Stimulated activated CD4-positive, alpha-beta T cell treated with anti-CD3 and anti-CD28 coated beads, Interleukin-2, amount 100 ng/mL, for 24 hours (primary cell): ENCODE results near the gene ATP2A2.
"Not testable (repeated sequence)": the region's sequence is repeated elsewhere in the genome, so short reads cannot be mapped to it uniquely, and the experiment has no call there.

Source experiments
- DNase-seq, 2 donors: peaks; one replicate each; pipeline ENCODE4 v3.0.0-alpha.2; 2020

The ATP2A2 gene

GRCh38 chr12:110301065-110301806, 20.2 kb downstream of the ATP2A2 start:
- DNase-seq: no peak

DNA sequence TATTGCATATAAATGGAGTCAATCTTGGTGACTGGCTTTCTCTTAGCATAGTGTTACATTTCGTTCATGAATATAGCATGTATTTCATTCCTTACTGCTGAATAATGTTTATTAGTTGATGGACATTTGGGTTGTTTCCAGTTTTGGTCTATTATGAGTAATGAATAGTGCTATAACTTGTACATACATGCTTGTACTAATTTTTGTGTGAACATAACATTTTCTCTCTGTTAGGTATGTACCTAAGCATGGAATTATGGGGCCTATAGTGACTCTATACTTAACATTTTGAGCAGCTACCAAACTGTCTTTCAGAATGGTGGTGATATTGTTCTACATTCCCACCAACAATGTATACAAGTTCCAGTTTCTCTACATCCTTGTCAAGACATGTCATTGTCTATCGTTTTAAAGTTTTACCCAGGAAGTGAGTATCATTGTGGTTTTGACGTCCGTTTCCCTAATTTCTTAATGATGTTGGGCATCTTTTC, 23.1 kb downstream of the ATP2A2 start:
- no peak for DNase-seq

- DNase-seq: no peak
Measured at GRCh38 chr12:110307372-110307771, 26.3 kb downstream of the ATP2A2 start.

DNA sequence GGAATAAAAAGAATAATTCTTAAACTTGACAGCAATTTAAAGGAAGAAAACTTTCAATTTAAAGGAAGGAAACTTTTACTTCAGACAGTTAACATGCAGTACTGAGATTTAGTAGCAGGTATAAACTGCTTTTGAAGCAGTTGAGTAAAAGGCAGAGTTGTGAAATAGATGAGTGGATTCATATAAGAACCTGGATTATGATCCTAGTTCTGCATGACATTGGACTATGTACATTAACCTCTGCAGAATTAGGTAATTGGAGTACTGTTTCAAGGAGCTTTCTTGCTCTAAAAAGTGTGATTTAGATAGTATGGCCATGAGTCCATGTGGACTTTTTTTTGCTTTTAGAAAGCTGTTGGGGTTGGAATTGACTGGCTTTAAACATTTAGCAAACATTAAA, 29.7 kb downstream of the ATP2A2 start:
- DNase-seq: no peak

- DNase-seq: no peak
Measured at GRCh38 chr12:110311903-110312302, 30.9 kb downstream of the ATP2A2 start.

DNA sequence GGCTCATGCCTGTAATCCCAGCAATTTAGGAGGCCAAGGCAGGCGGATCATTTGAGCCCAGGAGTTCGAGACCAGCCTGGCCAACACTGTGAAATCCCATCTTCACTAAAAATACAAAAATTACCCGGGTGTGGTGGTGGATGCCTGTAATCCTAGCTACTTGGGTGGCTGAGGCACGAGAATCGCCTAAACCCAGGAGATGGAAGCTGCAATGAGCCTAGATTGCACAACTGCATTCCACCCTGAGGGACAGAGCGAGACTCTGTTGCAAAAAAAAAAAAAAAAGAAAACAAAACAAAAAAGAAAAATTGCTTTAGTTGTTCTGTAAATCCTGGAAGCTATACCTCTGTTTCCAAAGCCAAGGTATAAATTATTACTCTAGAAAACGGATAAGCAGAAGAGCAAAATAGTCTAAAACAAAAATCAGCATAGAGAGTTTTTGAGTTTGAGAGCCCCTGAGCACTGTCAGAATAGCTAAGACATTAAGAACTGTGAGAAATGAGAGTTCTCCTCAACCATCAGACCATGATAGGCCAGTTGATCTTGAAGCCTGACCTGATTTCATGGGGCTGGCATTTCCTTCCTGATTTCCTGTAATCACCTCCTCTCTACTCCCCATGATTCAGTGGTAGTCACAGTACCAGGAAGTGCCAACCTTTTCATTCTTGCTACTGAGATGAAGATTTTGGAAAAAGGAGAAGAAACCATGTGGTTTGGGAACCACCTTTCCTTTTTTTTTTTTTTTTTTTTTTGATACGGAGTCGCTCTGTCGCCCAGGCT, 31.7 kb downstream of the ATP2A2 start:
- DNase-seq: no peak

GRCh38 chr12:110314308-110314707, 33.3 kb downstream of the ATP2A2 start:
- DNase-seq: no peak

DNA sequence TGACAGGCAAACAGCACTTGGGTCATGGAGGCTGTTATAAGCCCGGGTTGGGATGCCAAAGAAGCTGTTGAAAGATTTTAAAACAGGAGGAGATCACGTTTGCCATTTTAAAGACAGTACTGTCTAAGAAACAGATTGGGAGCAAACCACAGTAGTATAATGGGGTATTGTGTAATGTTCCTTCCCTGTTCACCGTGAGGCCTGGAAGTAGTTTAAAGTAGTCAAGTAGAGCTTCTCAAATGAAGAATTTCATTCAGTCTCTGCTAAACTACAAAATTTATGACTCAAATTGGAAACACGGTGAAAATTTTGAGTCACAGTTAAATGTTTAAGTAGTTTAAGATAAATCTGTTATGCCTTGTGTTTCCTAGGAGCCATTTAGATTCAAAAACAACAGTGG, 35.8 kb downstream of the ATP2A2 start:
- DNase-seq: no peak

- no peak for DNase-seq
Measured at GRCh38 chr12:110317911-110318310, 36.9 kb downstream of the ATP2A2 start.

GRCh38 chr12:110320550-110320949, 39.5 kb downstream of the ATP2A2 start:
- no peak for DNase-seq

DNA sequence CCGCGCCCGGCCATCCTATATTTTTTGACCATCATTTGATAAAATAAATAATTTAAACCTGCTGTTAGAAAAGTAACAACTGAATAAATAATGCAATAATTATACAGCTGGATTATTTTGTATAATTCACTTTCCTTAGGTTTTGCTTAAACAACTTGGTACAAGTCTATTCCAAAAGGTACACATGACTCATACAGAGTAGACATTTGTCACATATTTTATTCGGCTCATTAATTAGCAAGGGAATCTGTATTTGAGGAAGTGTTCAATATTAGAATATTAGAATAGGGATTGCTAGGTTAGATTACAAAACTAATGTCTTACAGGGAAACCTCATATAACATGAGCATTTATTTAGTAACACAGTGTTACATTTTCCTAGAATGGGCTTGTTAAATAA, 48.7 kb downstream of the ATP2A2 start:
- no peak for DNase-seq

- DNase-seq: no peak
Measured at GRCh38 chr12:110330124-110330523, 49.1 kb downstream of the ATP2A2 start.

GRCh38 chr12:110330544-110330943, 49.5 kb downstream of the ATP2A2 start:
- no peak for DNase-seq

GRCh38 chr12:110333201-110333600, 52.2 kb downstream of the ATP2A2 start:
- no peak for DNase-seq

GRCh38 chr12:110335481-110336045, 54.5 kb downstream of the ATP2A2 start:
- DNase-seq: no peak

DNA sequence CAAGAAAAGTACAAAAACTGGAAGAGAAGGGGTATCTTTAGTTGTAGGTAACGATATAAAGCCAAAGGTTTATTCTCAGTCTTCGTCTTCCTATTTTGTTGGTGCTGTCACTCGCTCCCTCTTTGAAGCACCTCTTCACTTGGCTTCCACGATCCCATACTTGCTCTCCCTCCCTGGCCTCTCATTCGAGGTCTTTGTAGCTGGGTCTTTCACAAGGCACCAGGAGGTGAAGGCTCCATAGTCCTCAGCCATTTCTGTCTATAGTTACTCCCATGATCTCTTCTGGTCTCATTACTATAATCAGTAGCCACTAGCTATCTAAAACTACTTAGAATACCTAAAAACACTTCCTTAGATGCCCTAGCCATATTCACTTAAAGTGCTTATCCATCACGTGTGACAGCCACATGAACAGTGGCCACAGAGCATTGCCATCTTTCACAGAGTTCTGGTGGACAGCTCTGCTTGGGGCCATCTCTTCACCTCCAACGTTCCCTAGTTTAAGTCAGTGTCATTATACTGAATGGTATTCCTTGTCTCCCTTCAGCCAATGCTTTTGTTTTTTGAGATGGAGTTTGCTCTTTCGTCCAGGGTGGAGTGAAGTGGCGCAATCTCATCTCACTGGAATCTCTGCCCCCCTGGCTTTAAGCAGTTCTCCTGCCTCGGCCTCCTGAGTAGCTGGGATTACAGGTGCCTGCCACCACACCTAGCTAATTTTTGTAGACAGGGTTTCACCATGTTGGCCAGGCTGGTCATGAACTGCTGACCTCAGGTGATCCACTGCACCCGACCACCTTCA, 57.1 kb downstream of the ATP2A2 start:
- no peak for DNase-seq

DNA sequence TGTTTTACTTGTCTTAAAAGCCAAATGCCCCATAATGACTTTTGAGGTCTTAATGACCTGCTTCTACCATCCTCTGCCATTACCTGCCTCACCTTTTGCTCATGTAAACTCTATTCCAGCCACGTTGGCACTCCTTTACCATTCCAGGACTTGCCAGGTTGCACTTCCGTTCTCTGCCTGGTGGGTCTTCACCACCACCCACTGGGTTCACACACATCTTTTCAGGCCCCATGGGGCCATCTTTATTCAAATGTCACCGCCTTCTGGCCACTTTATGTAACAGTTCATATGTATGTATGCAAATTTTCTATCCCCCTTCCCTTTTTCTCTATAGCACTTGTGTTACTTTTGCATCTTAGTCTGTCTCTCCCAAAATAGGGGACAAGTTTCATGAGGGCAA, 57.7 kb downstream of the ATP2A2 start:
- DNase-seq: no peak

GRCh38 chr12:110339184-110339952, 58.3 kb downstream of the ATP2A2 start:
- DNase-seq: no peak

- not testable (repeated sequence) for DNase-seq
Measured at GRCh38 chr12:110340261-110340660, 59.2 kb downstream of the ATP2A2 start.

DNA sequence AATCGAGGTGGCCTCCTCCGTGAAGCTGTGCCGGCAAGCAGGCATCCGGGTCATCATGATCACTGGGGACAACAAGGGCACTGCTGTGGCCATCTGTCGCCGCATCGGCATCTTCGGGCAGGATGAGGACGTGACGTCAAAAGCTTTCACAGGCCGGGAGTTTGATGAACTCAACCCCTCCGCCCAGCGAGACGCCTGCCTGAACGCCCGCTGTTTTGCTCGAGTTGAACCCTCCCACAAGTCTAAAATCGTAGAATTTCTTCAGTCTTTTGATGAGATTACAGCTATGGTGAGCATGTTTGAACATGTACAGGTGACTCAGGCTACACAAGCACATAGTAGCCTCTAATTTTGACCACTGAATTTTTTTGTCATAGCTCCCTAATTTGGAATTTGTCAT, 59.7 kb downstream of the ATP2A2 start:
- DNase-seq: no peak

- DNase-seq: no peak
Measured at GRCh38 chr12:110342157-110342556, 61.1 kb downstream of the ATP2A2 start.

DNA sequence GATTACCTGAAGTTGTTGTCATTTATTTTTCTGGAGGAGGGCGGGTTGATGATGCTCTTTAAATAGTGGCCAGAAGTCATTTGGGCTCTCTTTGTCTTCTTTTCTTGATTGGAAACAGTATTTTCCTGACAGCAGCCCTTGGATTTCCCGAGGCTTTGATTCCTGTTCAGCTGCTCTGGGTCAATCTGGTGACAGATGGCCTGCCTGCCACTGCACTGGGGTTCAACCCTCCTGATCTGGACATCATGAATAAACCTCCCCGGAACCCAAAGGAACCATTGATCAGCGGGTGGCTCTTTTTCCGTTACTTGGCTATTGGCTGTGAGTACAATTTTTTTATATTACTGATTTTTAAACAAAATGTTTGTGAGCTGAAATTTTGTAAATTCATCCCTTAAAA, 62.1 kb downstream of the ATP2A2 start:
- no peak for DNase-seq
